NCI-H128 (cell line): Measurements from ENCODE around the gene PTRH2.
"Not testable (repeated sequence)": the region's sequence is repeated elsewhere in the genome, so short reads cannot be mapped to it uniquely, and the experiment has no call there.

Experiments
- DNase-seq: peaks from one replicate; lab custom pipeline; 2025; ENCODE audit not compliant: unreplicated experiment; lab: John Stamatoyannopoulos, UW

PTRH2 gene

DNA sequence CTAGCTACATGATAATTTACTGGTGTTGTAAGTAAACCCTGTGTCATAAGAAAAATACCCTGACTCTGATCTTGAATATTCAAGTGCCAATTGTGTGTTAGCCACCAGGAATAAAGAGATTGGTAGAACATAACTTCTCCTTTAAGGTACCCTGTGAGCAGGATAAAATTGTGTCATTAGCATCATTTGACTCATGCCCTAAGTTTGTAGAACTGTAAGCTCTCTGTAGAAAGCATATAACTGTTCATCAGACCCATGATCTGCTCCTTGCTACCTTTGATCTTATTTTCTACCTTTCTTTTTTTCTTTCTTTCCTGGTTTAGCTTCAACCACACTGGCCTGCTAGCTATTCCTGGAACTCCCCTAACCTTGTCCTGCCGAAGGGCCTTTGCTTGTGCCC, 35.8 kb downstream of the PTRH2 start:
- DNase-seq, result no peak

DNA sequence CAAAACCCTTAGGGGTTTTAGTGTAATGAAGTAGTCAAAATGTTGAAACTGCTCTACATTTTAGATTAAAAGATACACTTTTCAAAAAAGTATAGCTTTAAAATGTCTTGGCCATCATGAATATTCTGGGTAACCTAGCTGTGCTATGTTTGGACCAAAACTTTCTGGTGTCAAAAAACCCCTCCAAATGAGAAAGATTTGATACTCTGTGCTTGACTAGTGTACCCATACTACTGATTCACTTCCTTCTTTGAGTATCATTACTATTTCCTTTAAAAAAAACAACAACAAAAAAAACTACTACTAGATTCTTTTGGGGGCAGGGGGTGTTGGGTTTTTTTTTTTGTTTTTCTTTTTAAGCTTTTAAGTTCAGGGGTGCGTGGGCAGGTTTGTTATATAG, 37.3 kb downstream of the PTRH2 start:
- no peak for DNase-seq

DNA sequence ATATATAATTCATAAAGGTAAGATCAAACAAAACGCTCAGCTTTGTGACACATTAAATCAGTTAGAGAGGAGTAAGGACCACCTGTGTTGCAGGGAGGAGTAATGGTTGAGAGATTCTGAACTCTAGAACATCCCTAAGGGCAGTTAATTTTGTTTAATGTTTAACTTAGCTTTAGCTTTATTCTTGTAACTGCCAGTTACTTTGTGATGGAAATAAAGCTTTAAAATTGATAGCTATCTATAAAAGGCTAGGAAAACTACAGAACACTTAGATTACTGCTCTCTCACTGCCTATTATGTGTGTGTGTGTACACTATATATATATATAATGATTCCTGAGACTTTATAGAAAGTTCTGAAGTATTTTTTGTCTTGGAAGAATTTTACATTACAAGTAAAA, 37.8 kb downstream of the PTRH2 start:
- DNase-seq, result no peak

DNA sequence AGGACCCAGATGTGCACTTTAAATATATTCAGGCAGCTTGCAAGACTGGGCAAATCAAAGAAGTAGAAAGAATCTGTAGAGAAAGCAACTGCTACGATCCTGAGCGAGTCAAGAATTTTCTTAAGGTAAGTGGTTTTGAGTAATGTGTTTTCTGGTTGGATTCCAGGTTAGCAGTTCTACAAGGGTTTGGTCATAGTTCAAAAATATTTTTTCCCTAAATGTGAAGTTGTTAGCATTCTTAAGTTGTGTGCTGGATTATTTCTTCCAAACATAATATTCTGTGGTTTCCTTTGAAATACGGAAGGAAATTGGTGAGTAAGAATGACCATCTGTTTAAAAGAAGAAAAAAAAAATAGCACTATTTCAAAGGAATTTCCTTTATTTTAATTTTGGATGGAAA, 38.4 kb downstream of the PTRH2 start:
- DNase-seq, result no peak

DNA sequence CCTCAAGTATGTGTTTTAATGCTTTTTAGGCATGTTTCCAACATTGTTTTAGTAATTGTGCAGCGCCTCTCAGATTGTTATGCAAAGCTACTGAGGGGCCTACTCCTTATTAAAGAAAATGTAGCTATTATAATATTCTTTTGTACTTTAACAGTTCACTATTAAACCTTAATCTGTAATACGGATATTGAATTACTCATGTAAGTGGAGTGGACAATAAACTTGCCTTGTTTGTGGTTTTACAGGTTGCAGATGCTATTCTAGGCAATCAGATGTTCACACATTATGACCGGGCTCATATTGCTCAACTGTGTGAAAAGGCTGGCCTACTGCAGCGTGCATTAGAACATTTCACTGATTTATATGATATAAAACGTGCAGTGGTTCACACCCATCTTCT, 41.0 kb downstream of the PTRH2 start:
- DNase-seq, result no peak

DNA sequence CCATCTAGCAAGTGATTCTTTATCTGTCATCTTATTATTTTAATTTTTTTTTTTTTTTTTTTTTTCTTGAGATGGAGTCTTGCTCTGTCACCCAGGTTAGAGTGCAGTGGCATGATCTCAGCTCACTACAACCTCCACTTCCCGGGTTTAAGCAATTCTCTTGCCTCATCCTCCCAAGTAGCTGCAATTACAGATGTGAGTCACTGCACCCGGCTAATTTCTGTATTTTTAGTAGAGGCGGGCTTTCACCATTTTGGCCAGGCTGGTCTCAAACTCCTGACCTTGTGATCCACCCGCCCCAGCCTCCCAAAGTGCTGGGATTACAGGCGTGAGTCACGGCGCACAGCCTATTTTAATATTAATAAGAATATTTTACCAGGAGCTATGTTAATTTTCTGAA, 50.6 kb downstream of the PTRH2 start:
- not testable (repeated sequence) for DNase-seq

DNA sequence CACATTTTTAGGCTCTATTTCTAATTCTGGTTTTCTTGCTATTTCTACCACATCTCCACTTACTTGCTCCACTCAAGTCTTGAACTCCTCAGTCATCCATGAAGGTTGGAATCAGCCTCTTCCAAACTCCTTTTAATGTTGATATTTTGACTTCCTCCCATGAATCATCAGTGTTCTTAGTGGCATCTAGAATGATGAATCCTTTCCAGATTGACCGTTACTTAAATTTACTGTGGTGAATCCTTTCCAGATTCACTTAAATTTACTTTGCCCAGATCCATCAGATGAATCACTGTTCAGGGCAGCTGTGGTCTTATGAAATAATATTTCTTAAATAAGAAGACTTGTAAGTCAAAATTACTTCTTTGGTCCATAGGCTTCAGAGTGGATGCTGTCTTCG, 55.1 kb downstream of the PTRH2 start:
- no peak for DNase-seq

DNA sequence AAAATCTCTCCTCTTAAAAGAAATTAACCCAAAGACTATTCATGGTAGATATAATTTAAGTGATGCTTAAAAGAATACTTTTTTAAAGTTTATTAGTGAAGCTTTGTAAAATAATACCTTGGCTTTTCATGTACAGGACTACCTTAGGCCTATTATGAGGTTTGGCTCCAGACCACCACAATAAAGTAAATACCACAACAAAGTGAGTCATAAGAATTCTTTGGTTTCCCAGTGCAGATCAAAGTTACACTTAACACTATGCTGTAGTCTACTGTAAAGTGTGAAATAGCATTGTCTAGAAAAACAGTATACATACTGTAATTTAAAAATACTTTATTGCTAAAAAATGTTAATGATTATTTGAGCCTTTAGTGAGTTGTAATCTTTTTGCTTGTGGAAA, 55.9 kb downstream of the PTRH2 start:
- no peak for DNase-seq

DNA sequence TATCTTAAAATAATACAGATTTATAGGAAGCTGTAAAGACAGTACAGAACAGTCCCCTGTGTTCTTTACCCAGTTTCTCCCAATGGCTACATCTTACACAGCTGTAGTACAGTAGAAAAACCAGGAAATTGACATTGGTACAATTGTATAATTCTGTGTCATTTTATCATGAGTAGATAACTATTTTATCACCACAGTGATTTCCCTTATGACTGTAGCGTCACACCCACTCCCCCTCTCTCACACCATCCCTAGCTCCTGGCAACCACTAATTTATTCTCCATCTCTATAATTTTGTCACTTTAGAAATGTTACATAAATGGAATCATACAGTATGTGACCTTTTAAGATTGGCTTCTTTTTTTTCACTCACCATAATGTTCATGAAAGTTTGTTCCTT, 56.6 kb downstream of the PTRH2 start:
- DNase-seq, result no peak

DNA sequence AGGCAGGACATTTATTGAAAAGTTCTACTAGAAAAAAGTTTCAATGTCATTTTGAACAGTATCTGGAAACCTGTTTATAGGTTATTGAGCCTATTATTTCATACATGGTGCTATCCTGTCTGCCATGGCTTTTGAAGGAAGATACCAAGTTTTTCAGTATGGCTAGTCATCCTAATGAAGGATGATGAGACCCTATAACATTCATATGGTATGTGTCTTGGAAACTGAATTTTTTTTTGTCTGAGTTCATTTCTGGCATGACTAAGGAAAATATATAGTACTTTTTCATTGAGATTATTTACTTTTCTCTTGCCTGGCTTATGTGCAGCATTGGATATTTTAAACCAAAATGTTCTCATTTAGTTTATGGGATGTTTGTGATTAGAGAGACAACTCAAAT, 57.3 kb downstream of the PTRH2 start:
- no peak for DNase-seq
